Forelimb muscle (tissue), 1 donor: ENCODE results near the gene OR8K5. TPM values are rescaled to one million over a fixed set of nuclear protein-coding genes. Genes with fewer than 3 reads are reported as not detected.
"Not testable (repeated sequence)": the region's sequence is repeated elsewhere in the genome, so short reads cannot be mapped to it uniquely, and the experiment has no call there.

Source experiments
- DNase-seq: peaks from one replicate; pipeline ENCODE4 v3.0.0-alpha.2; 2013; ENCODE audit warnings: low read depth
- polyA plus RNA-seq: library from polyadenylated mRNA; unstranded; fragments of 120-200 nt; gene quantifications from one replicate; pipeline ENCODE4 v1.2.1, GENCODE V29; 2013; ENCODE audit not compliant: insufficient read length

Gene OR8K5, protein sequence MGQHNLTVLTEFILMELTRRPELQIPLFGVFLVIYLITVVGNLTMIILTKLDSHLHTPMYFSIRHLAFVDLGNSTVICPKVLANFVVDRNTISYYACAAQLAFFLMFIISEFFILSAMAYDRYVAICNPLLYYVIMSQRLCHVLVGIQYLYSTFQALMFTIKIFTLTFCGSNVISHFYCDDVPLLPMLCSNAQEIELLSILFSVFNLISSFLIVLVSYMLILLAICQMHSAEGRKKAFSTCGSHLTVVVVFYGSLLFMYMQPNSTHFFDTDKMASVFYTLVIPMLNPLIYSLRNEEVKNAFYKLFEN
- polyA plus RNA-seq: not detected

DNA sequence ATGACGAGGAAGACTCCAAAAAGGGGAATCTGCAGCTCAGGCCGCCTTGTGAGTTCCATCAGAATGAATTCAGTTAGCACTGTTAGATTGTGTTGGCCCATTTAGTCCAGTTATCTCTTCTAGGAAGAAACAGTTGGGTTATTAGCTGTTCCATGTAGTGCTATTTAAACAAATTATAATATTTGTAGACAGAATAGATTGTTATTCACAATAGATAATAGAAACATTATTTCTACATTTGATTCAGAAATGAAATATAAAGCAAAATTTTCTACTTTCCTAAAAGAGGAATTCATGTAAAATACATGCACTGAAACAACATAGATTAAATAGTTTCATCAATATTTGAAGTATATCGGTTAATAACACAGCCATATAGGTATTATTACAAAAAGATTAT lies at the start of gene OR8K5:
Gene OR8K5 (minus strand): TSS at position 101 of the 400 bp plus-strand sequence. CDS start 0 bp downstream, at position 101.
- DNase-seq: no peak

GRCh38 chr11:56207790-56208189 lies 47.7 kb upstream of the OR8K5 start:
- DNase-seq: no peak

DNA sequence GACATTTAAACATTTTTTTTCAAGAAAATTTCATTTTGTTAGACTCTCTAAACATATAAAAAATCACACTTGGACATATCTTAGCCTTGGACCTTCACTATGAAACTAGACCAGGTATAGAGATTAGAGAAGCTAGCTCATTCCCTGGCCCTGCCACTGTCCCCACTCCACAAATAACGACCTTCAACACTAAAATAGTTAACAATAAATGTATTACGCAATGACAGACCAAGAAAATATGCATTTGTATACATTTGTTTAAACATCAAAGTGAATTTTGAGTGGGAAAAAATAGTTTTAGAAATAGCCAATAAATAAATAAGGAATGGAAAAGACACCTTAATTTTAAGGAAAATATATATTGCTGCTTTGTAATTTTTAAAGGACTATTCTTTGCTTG lies 37.2 kb upstream of the OR8K5 start:
- DNase-seq: no peak

- DNase-seq: no peak
Measured at GRCh38 chr11:56196705-56197104, 36.6 kb upstream of the OR8K5 start.

- DNase-seq: no peak
Measured at GRCh38 chr11:56188602-56189001, 28.5 kb upstream of the OR8K5 start.

DNA sequence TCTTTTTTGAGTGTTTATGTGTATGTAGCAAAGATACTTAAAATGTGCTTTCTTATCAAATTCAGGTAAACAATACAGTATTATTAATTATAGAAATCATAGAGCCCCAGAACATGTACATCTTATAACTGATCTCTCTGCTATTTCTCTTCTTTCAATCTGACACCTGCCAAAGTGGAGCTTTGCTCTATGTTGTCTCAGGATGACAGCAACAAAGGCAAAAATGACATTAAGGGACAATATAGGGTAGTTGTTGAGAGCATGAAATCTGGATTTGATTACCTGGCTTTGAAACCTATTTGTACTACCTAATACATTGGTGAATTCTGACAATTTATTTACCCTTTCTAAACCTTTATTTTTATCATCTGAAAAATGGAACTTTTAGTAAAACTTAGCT lies 23.3 kb upstream of the OR8K5 start:
- no peak for DNase-seq

DNA sequence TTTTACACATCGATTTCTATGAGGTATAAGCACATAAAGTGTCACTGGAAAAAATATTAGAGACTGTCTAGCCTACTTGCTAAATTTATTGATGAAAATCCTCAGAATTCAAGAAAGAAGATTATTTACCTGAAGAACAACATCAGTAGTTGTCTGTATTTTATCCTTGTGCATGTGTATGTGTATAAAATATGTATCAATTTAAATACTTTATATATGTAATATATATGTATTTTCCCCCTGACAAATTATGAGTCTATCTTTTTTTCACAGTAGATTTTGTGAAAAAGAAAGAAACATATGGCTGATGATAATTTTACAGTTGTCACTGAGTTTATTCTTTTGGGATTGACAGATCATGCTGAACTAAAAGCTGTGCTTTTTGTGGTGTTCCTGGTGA lies 16.2 kb upstream of the OR8K5 start, which contains the start of gene OR5J2:
Gene OR5J2 (plus strand): TSS at position 301 of the 400 bp plus-strand sequence. CDS start 0 bp downstream, at position 301.
- no peak for DNase-seq

DNA sequence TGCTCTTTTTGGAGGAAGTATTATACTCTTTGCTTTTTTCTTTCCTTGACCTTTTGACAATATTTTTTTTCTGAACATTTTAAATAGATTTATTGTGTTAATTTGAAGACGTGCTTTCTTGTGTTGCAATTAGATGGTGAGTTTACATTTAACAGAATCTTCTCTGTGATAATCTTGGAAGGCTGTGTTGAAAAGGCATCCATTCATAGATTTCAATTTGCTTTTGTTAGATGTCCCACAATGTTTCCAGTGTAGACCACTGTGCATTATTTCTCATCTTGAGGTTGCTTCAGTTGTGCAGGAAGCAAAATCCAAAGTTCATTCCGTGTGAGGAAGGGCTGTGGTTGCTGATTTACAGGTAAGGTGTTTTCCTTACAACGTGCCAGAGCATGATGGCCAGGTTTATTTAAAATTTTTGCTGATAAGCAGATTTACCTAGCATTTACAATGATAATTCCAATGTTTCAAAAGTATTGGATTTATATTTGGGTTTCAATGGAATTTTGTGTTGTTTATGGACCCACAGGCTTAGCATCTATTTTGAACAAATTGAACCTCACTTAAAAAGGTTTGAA lies 12.2 kb upstream of the OR8K5 start:
- no peak for DNase-seq

GRCh38 chr11:56163804-56164203 lies 3.7 kb upstream of the OR8K5 start:
- DNase-seq: no peak

- no peak for DNase-seq
Measured at GRCh38 chr11:56152333-56152732, 7.8 kb downstream of the OR8K5 start.

GRCh38 chr11:56151376-56151775 lies 8.7 kb downstream of the OR8K5 start:
- DNase-seq: no peak

GRCh38 chr11:56143681-56144080 lies 16.4 kb downstream of the OR8K5 start:
- not testable (repeated sequence) for DNase-seq

GRCh38 chr11:56140151-56140661 lies 19.9 kb downstream of the OR8K5 start, which contains the start of gene OR8J3:
TSS of gene OR8J3 (minus strand) at chr11:56140201. CDS start at chr11:56137718, 2,483 bp downstream.
- DNase-seq: no peak

DNA sequence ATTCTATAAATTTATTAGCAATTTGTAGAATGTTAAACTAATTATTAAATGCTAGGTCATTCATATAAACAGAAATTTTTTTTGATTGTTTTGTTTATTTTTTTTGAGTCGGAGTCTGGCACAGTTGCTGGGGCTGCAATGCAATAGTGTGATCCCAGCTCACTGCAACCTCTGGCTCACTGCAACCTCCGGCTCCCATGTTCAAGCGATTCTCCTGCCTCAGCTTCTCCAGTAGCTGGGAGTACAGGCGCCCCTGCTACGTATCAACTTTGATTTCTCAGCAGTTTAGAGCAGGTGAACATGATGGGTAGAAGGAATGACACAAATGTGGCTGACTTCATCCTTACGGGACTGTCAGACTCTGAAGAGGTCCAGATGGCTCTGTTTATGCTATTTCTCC lies 38.0 kb downstream of the OR8K5 start, which contains the start of gene OR8H3:
Gene OR8H3 (plus strand): TSS at position 301 of the 400 bp plus-strand sequence. CDS start 0 bp downstream, at position 301.
- no peak for DNase-seq

Other genes with a start within 250 kb of the OR8K5 start
- gene OR5W2, start 245.7 kb downstream of the OR8K5 start, polyA plus RNA-seq: not detected
- not detected for gene OR5I1, start 223.9 kb downstream of the OR8K5 start, polyA plus RNA-seq
- not detected for gene OR10AG1, start 190.4 kb downstream of the OR8K5 start, polyA plus RNA-seq
- gene OR5F1, start 165.7 kb downstream of the OR8K5 start, polyA plus RNA-seq: not detected
- 0.01 TPM for gene OR5AS1, start 132.7 kb downstream of the OR8K5 start, polyA plus RNA-seq
- gene OR8I2, start 67.0 kb downstream of the OR8K5 start, polyA plus RNA-seq: not detected
- gene OR8H2, start 56.6 kb downstream of the OR8K5 start, polyA plus RNA-seq: 0.08 TPM
- not detected for gene OR8H3, start 37.9 kb downstream of the OR8K5 start, polyA plus RNA-seq
- gene OR8J3, start 20.1 kb downstream of the OR8K5 start, polyA plus RNA-seq: not detected
- not detected for gene OR5J2, start 16.3 kb upstream of the OR8K5 start, polyA plus RNA-seq
- gene OR5T2, start 73.9 kb upstream of the OR8K5 start, polyA plus RNA-seq: not detected
- not detected for gene OR5T3, start 91.9 kb upstream of the OR8K5 start, polyA plus RNA-seq
- not detected for gene OR5T1, start 113.8 kb upstream of the OR8K5 start, polyA plus RNA-seq
- gene OR8H1, start 131.9 kb upstream of the OR8K5 start, polyA plus RNA-seq: not detected
- not detected for gene OR8K3, start 154.8 kb upstream of the OR8K5 start, polyA plus RNA-seq
- gene OR8K1, start 185.7 kb upstream of the OR8K5 start, polyA plus RNA-seq: not detected
- not detected for gene OR8J1, start 194.0 kb upstream of the OR8K5 start, polyA plus RNA-seq
- not detected for gene OR8U1, start 215.3 kb upstream of the OR8K5 start, polyA plus RNA-seq